ENCODE measurements around the gene IGF1R.
A peak's percentile ranks its signal among the peaks of the same experiment; 100 is the strongest.

The IGF1R gene

DNA sequence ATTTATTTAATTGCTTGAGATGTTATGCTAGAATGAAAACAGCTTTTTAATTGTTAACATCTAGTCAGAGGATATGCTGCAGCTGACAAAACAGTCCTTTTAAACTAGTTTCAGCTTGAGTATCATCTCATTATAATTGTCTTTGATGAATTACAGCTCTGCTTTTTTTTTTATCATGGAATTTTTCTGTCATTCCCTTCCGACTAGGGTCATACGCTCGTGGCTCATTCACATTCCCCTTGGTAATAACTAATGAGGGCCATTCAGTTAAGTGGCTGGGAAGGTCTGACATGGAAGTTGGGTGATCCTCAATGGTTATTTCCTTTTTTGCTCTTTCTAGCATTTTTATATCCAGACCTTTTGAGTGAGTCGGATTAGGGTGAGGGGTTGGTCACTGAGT, 282.2 kb downstream of the IGF1R start:
- DNase-seq: no peak

DNA sequence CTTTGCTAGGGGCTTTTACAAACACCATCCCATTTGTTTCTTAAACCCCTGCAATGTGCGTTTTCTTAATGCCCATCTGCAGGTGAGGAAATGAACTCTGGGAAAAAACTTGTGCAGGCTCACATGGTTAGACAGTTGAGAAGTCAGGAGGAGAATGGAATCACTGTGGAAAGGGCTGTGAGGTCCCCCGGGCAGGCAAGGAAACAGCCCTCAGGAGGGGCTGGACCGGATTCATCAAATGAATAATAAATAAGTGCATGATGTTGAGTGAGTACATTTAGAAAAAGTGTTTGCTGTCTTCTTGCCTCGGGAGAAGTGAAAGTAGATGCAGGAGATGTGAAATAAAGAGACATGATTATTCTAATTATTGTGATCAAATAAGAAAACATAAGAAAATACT, 282.7 kb downstream of the IGF1R start:
- DNase-seq: no peak

DNA sequence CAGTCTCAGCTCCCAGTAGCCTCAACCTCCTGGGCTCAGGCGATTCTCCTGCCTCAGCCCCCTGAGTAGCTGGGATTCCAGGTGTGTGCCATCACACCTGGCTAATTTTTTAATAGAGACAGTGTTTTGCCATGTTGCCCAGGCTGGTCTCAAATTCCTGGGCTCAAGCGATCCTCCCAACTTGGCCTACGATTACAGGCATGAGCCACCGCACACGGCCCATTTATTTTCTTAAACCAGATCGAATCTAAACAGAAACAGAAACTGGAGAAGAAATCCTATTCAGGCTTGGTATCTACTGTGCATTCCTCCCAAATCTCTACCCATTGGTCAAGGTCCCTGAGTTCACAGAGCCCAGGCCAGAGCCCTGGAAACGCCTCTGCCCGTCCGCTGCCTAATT, 285.1 kb downstream of the IGF1R start:
- no peak for DNase-seq

DNA sequence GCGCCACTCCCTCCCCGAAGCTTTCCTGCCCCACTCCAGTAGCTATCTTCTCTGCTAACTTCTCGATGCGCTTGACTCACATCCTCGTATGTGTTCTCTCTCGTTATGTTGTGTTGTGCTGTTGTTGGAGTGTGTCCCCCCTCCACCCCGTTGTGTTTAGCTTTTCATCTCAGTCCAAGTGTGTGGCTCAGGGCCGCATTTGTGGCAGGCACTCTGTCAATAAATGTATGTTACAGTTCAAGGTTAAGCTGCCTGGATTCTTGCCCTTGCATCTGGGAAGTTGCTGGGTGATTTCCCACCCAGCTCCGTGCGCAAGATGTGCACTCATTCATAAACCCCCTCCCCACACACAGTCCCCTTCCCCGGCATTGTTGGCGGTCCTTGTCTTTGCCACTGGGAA, 287.4 kb downstream of the IGF1R start:
- DNase-seq: no peak

DNA sequence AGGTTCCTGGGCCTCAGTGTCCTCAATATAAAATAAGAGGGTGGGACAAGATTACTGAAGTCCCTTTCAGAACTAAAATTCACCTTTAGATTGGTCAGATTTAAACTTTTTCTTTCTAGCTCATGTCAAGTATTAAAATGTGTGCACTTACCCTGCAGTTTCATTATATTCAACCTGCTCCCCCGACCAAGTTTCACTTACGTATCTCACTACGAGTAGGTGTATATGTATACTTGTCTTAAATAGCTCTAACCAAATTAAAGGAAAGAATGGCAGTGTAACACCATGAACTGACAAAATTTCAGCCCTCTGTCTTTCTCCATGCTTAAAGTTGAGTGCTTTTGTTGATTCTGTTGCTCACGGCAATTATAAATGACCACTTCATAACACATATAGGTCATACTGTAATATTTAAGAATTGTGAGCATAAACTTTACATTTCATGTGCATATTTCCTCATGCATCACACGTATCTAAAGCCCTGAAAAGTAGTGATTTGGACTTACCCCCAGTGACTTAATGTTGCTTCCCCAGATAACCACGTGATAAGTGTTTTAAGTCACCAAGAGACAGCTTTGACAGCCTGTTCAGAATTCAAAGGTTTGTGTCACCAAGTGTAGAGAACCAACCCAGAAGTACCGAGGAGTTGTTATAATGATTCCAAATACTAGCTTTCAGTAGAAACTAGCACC, 289.2 kb downstream of the IGF1R start:
- DNase-seq: no peak

DNA sequence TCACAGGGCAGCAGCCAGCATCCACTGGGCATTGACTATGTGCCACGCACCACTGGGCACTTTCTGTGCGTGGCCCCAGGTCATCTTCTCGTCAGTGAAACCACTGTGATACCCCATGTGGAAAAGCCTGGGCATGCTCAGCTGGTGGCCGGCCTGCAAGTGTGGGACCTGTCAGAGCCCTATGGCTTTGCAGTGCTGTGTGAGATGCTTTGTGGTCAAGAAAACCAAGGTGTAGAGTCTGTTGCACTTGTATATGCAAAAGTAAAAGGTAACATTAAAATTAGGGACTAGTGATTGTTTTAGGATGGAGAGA, 289.7 kb downstream of the IGF1R start:
- DNase-seq: no peak

DNA sequence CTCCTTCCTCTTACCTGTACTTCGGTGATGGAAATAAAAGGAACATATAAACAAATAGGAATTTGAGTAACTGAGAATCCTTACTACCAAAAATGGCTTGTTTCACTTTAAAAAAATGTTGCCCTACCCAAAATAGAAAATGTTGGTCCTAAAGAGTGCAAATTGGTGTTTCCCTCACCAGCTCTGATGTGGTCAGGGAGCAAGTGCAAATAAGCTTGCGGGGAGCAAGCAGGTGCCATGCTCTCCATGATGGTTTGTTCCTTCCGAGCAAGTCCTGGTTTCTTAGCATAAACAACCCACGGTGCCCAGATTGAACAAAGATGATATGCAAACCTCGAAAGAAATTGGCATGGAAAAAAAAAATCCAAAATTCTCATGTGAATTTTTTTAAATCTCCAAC, 290.5 kb downstream of the IGF1R start:
- no peak for DNase-seq

DNA sequence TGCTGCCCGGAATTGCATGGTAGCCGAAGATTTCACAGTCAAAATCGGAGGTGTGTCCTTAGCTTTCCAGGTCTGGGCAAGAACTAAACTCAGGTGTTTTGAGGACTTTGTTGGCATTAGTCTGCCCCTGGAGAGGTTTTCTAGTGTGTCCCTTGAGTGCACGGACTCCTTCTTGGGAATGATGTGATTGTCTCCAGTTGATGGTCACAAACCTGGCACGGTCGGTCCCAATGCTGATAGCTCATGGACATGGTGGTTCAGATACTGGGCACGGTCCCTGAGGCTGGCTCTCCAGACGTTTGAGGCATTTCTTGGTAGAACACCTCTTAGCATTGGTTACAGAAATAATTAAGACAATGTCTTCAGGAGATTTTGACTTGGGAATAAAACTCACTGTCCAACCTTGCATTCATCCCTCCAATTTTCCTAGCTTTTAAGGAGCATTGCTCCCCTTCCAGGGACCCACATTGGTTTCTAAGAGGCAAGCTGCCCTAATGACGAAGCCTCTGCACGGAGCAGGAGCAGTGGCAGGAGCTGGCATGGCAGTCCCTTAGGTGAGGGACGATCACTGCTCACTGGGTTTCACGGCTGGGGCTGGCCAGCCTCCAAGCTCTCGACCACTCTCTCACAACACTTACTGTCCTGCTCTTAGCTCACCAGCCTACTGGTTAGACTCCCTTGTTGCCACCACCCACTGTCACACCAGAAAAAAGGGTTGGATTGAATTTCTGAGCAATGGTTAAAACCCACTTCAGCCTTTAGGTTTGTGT, 291.2 kb downstream of the IGF1R start:
- no peak for DNase-seq

DNA sequence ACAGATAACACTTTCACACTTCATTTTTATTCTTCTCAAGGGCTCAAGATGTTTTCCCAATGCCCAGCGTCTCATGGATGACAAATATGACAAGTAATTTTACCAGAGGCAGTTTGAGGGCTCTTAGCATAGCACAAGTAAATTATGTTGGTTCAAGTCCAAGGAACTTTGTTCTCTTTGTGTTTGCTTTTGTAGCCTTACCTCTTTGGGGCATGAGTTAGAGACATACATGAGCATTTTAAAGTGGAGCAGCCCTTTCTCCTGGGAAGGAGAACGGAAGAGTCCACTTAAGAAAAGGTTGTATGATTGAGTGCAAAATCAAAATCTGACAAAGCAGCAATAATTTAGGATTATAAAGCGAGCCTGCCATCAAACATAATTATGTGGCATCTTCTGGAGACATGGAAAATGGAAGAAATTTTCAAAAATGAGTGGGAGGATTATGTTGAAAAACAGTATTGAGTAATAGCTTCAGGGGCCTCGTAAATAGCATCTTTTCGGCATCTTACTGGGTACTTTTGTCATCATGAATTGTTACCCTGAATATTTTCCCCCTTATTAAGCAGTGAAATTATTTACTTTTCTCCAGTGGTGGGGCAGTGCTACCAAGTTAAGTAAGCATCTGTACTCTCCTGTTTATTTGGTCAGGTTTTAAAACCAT, 293.4 kb downstream of the IGF1R start:
- no peak for DNase-seq

DNA sequence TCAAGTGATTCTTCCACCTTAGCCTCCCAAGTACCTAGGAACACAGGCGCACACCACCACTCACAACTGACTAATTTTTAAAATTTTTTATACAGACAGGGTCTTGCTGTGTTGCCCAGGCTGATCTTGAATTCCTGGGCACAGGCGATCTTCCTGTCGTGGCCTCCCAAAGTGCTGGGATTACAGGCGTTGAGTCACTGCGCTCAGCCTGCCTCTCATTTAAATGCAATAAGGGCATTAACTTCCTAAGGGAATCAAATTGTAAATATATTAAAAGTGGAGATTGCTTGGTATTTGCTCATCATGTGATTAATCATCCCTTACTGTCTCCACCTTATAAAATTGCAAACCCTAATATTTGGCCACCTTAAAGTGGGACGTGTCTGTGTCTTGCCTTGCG, 294.1 kb downstream of the IGF1R start:
- DNase-seq: no peak

DNA sequence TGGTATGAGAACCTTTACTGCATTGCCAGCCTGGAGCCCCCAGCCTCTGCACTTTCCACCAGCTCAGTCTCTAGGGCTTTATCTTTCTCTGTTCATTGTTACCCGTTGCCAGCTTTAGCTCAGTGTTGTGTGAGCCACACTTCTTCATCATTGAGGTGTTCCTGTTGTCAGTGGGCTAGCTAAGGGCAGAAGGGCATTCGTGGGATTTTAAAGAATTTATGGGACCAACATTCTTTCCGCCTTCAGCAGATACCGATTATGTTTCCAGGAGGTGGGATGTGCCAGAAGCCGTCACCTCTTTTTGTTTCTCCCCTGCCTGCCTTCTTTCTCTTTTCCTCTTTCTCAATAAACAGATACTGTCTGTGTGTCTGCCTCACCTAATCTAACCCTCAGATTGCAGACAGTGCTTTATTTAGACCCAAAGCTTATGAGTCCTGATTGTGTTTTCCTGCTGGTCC, 294.7 kb downstream of the IGF1R start:
- no peak for DNase-seq

DNA sequence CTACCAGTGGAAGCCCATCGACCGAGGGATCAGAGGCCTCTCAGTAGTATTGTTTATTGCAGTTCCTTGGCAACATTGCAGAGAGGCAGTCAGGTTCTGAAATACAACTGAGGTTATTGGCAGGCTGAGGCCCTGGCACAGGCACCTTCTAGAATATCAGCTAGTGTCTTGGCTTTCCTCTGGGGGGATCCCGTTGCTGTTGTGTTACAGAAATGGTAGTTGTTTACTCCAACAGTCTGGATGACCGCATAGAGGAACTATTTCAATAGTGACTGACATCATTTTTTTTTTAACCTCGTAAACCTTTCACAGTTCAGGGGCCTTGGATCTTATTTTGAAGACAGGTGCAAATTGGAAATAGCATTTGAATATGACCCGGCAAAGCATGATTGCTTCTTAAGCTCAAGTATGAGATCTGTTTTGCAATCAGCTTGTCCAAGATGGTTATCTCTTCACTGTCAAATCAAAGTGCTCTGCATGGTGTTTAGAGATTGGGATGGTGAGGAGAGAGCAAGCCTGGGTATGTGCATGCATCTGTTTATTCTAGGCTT, 295.3 kb downstream of the IGF1R start:
- DNase-seq: no peak

DNA sequence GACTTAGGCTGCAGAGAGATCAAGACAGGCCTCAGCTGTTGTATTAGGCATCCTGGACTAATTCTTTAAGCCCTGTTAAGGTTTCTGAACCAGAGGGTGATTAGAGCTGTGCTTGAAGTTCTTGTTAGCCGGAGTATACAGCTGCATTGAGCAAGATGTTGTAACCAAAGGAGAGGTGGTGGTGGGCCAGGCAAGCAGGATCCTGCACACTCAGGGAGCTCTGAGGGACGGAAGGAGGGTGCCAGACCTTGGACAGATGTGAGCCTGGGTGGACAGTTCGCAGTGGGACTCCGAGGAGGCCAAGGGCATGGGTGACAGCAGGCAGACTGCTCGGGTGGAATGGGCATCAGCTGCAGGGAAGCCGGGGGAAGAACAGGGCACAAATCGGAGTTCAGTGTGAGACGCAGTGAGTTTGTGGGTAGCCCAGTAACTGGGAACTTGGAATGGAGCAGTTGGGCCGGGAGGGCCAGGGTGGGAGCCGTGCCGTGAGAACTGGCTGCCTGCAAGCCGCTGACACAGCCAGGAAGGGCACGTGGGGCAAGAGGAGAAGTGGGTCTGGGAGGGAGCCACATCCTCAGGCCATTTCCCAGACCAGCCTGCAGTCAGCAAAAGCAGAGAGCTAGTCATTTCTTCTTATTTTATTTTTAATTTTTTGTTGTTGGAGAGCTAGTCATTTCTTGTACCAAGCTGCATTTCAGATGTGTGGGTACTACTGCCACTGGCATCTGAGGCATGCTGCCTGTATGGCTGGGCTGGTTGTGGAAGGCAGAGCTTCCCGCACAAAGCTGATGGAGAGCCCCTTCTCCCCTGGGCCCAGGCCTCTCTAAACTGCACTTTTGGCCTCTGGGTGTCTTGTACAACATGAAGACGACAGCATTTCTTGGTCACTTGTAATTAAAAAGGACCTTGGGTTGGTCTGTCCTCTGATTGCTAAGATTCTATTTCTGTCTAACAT, 298.2 kb downstream of the IGF1R start:
- DNase-seq: no peak

DNA sequence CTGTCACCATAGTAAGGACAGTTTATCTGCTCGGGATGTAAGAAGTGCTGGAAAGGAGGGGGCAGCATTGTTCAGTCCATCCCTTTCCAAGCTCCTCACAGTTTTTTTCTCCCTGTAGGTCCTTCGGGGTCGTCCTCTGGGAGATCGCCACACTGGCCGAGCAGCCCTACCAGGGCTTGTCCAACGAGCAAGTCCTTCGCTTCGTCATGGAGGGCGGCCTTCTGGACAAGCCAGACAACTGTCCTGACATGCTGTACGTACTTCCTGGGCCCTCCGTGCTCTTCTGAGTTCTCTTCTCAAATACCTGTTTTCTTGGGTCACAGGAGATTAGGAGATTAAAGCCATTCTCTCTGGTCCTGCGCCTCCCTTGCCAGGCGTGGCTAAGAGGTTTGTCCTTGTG, 300.1 kb downstream of the IGF1R start:
- no peak for DNase-seq

DNA sequence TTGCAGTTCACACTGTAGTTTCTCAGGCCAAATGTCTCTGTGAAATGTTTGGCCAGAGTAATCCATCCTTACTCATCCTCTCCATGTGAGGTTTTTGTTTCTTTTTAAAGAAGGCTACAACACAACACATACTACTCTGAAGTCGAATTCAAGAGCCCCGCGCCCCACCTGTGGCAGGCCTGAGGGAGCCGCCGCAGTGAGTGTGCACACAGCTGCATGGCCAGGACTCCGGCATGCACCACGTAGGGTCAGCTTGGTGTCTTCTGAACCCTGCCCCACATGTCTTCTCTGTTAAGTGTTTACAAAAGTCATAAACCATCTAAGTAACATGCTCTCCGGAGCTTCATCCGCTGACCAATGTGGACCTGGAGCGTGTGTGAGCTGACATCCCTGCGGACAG, 300.6 kb downstream of the IGF1R start:
- no peak for DNase-seq

DNA sequence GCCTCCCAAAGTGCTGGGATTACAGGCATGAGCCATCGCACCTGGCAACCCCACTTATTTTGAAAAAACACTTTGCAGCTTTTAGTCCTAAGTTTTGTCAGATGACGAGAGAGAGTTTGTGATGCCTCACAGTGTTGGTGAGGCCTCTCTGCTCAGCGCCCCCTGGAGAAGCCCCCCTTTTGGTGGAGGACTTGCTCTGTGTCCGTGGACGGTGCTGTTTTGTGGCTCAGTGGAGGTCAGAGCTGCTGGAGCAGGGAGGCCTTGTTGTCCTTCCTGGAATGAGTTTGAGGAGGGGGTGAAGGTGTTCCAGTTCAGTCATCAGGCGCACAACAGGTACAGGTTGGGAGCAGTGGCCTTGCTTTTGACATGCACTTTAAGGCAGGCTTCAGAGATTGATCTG, 301.3 kb downstream of the IGF1R start:
- DNase-seq: no peak

DNA sequence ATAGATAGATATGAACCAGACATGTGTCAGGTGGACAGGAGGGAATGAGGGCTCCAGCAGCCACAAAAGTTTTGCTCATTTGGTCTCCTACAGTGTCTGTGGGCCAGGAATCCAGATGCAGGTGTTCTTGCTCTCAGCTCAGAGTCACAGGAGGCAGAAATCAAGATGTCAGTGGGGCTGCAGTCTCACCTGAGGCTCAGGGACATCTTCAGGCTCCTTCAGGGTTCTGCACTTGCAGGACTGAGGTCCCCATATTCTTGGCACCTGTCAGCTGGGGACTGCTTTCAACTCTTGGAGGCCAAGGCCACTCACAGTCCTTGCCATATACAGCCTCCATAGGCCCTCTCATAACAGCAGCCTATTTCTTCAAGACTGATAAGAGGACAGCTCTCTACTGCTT, 301.9 kb downstream of the IGF1R start:
- DNase-seq: no peak

DNA sequence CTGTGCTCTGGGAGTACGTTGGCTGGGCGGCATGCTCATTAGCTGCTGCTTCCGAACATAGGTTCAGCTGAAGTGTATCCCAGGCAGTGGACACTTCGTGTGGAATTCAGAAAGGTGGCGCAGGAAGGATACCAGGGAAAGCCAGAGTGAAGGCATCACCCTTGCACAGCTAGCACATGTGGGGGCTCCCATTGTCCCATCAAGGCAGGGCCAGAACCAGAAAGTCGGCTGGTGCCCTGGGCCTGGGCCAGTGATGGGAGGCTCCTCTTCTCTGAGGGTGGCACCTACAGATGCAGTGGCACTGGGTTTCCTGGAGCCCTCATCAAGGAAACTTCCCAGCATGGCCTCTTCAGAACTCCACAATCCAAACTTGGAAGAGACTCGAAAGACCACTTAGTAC, 302.7 kb downstream of the IGF1R start:
- no peak for DNase-seq

DNA sequence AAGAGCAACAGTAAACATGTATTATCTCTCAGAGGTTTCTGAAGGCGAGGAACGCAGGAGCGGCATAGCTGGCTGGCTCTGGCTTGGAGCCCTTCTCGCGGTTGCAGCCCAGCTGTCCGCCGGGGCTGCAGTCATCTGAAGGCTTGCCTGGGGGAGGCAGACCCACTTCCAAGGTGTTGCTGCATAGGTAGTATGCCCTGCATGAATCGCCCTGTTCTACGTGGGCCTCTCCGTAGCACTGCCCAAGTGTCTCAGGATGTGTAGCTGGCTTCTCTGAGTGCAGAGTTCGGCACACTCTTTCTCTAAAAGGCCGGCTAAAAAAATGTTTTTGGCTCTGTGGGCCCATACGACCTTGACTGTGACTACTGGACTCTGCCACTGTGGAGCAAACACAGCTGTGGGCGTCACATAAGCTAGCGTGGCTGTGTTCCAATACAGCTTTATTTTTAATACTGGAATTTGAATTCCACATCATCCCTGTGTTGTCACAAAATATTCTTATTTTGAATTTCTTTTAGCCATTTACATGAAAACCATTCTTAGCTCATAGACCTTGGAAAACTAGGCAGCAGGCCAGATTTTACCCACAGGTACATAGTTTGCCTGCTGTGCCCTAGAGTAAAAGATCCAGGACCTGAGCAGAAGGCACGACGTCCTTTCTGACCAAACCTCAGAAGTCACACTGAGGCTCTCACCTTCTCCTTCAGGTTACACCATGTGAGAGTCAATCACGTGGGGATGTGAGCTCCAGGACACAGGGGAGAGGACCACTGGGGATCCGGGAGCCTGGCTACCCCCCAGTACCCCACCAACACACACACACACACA, 303.4 kb downstream of the IGF1R start:
- no peak for DNase-seq

DNA sequence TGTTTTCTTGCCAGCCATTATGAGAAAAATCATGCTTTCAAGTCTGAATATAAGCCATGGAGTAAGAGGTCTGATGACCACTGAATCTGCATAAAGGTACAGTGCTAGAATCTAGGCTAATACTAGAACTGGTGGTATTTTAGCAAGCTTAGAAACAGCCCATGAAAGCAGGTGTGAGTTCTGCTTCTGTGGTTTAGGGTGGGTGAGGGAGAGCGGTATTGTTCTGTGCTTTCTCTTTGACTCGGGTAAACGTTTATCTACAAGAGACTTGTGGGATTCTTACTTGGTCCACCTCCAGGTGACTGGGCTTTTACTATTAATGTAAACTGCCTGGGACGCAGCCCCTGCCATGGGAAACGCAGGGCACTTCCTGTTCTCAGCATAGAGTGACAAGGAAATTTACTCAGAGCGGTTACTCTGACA, 304.1 kb downstream of the IGF1R start:
- no peak for DNase-seq

DNA sequence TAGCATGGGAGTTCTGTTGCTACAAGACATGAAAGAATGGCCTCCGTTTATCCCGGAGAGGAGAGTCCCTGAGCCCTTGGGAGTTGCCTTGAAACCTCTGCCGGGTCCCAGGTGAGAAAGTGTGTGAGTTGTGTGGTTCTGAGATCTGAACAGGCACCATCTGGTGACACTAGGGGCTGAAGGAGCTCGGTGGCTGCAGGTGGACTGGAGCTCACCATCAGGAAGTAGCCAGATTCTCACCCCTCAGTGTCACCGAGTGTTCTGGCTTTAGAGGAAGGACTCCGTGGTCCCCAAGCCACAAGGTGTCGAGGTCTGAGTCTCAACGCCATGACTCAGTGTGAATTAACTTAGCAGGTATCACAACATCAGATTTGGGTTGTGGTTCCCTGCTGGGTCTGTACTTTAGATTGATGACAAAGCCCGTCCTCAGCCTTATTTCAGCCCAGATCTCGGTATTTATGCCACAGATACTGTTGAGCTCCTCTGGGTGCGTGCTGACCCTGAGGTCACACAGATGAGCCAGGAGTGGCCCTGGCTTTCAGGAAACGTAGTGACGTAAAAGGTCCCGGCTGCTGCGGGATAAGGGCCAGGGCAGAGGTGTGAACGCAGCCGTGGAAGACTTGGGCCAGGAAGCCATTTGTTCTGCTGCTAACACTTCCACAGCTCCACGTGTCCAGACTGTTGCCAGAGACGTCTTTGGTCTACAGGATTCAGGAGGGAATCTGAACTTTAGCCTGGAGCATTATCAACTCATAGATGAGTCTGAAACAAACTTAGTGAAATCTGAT, 304.9 kb downstream of the IGF1R start:
- DNase-seq: peak; percentile 2
